ENCODE data around the gene DPM2. TPM values are rescaled to one million over a fixed set of nuclear protein-coding genes. Genes with fewer than 3 reads are reported as not detected.

The DPM2 gene
- total RNA-seq, 1 donor from 2014 or later, result 29.2 TPM

DNA sequence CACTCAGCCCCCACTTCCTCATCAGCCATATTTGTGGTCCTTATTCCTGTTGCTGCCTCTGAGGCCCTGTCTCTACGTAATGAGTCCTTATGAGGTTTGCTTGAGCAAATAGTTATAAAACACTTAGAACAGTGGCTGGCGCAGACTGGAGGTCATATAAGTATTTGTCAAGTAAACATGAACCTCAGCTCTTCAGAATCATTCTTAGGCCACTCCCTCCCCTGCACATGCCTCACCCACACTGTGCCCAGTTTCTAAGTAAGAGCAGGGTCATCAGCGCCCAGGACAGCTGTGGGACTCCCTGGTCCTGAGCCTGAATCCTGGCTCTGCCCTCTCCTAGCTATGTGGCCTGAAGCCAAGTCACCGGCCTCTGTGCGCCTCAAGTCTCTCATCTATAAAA lies 24.8 kb downstream of the DPM2 start:
- Mint-ChIP-seq H3K36me3 (ENCODE audit: unreplicated experiment) (peaks cover 2% of the 10 kb centered on the region), H3K27ac (ENCODE audit: unreplicated experiment) (peak overlapping the region; percentile 23), H3K9me3 (ENCODE audit: unreplicated experiment) (no peaks in the 10 kb centered on the region), H3K27me3 (ENCODE audit: unreplicated experiment) (no peaks in the 10 kb centered on the region), H3K4me1 (ENCODE audit: unreplicated experiment) (peaks cover 24% of the 10 kb centered on the region), H3K4me3 (ENCODE audit: unreplicated experiment) (no peak overlapping the region)
- DNase-seq (ENCODE audit: extremely low spot score, unreplicated experiment), result no peak
- no peak for TF ChIP-seq CTCF (IDR thresholded peaks at IDR 0.05)

DNA sequence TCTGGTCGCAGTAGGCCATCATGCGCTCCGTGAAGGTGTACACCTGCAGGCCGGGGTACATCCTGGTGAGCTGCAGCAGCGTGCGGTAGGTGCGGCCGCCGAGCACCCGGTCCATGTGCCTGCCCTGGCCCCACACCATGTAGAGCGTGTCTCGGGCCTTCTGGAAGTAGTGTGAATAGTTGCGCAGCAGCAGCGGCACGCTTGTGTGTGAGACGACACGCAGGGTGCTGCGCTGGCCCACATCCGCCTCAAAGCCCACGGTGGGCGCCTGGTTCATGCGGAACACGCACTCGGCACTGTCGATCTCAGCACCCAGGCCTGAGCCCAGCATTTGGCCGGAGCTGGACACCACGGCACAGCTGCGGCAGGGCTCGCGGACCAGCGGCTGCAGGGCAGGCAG lies 25.4 kb downstream of the DPM2 start:
- DNase-seq (ENCODE audit: extremely low spot score, unreplicated experiment), result no peak
- no peak overlapping the region for H3K4me3 Mint-ChIP-seq (ENCODE audit: unreplicated experiment)
- H3K4me1 Mint-ChIP-seq (ENCODE audit: unreplicated experiment), result peaks cover 19% of the 10 kb centered on the region
- peaks cover 2% of the 10 kb centered on the region for H3K36me3 Mint-ChIP-seq (ENCODE audit: unreplicated experiment)
- no peaks in the 10 kb centered on the region for H3K9me3 Mint-ChIP-seq (ENCODE audit: unreplicated experiment)
- H3K27ac Mint-ChIP-seq (ENCODE audit: unreplicated experiment), result no peak overlapping the region
- no peak for TF ChIP-seq CTCF (IDR thresholded peaks at IDR 0.05)
- H3K27me3 Mint-ChIP-seq (ENCODE audit: unreplicated experiment), result no peaks in the 10 kb centered on the region

DNA sequence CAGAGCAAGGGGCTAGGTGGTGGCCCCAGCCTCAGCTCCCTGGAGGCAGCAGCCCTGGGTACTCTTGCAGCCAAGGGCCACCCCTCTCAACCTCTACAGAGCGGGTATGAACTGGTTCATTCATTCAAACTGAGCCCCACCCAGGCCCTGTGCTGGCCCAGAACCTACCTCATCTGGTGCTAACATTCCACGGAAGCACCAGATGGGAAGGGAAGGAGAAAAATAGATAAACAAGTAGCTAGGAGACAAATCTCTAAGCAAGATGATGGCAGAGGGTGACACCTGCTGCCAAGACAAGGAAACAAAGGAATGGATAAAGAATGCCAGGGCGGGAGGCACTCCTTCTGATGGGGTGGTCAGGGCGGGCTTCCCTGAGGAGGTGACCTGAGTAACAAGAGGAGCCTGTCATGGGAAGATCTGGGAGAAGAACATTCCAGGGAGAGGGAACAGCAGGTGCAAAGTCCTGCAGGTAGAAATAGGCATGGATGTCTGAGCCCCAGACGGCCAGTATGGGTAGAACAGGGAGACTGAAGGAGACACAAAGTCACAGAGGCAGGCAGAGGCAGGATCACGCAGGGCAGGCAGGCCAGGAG lies 26.9 kb downstream of the DPM2 start:
- Mint-ChIP-seq H3K9me3 (ENCODE audit: unreplicated experiment) (no peaks in the 10 kb centered on the region), H3K4me1 (ENCODE audit: unreplicated experiment) (peaks cover 23% of the 10 kb centered on the region), H3K36me3 (ENCODE audit: unreplicated experiment) (peaks cover 2% of the 10 kb centered on the region), H3K27ac (ENCODE audit: unreplicated experiment) (peak overlapping the region; percentile 42), H3K27me3 (ENCODE audit: unreplicated experiment) (no peaks in the 10 kb centered on the region), H3K4me3 (ENCODE audit: unreplicated experiment) (no peak overlapping the region)
- no peak for DNase-seq (ENCODE audit: extremely low spot score, unreplicated experiment)
- peak; percentile 41 for TF ChIP-seq CTCF (IDR thresholded peaks at IDR 0.05)

GRCh38 chr9:127909839-127910273 lies 27.8 kb downstream of the DPM2 start:
- no peak for DNase-seq (ENCODE audit: extremely low spot score, unreplicated experiment)
- peaks cover 26% of the 10 kb centered on the region for H3K4me1 Mint-ChIP-seq (ENCODE audit: unreplicated experiment)
- H3K4me3 Mint-ChIP-seq (ENCODE audit: unreplicated experiment), result no peak overlapping the region
- peaks cover 2% of the 10 kb centered on the region for H3K36me3 Mint-ChIP-seq (ENCODE audit: unreplicated experiment)
- H3K27me3 Mint-ChIP-seq (ENCODE audit: unreplicated experiment), result no peaks in the 10 kb centered on the region
- no peak for TF ChIP-seq CTCF (IDR thresholded peaks at IDR 0.05)
- H3K9me3 Mint-ChIP-seq (ENCODE audit: unreplicated experiment), result no peaks in the 10 kb centered on the region
- H3K27ac Mint-ChIP-seq (ENCODE audit: unreplicated experiment), result no peak overlapping the region

DNA sequence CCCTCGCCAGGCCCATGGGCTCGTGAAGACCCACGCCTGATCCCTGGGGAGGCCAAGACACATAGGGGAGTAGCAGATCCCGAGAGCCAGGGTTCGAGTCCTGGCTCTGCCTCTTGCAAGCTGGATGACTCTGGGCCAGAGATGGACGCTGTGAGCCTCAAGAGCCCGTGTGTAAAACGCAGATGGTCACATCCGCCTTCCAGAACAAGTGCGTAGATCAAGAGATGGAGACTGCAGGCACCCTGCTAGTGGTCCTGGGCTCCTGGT lies 29.1 kb downstream of the DPM2 start:
- Mint-ChIP-seq H3K27ac (ENCODE audit: unreplicated experiment) (no peak overlapping the region), H3K27me3 (ENCODE audit: unreplicated experiment) (no peaks in the 10 kb centered on the region), H3K36me3 (ENCODE audit: unreplicated experiment) (peaks cover 2% of the 10 kb centered on the region), H3K4me1 (ENCODE audit: unreplicated experiment) (peaks cover 35% of the 10 kb centered on the region), H3K4me3 (ENCODE audit: unreplicated experiment) (no peak overlapping the region), H3K9me3 (ENCODE audit: unreplicated experiment) (no peaks in the 10 kb centered on the region)
- TF ChIP-seq CTCF (IDR thresholded peaks at IDR 0.05), result no peak
- no peak for DNase-seq (ENCODE audit: extremely low spot score, unreplicated experiment)
